Inflammatory macrophage (primary cell): Measurements from ENCODE around the gene DDX23.
"Not testable (repeated sequence)": the region's sequence is repeated elsewhere in the genome, so short reads cannot be mapped to it uniquely, and the experiment has no call there.

ENCODE experiments used
- DNase-seq, 2 donors: peaks; one replicate each; pipeline ENCODE4 v3.0.0-alpha.2; 2020 to 2022
- total RNA-seq, 18 experiments: gene quantifications; one replicate each; lab custom pipeline; 2026; ENCODE audit warnings: mixed read lengths in 6 of 18, inconsistent platforms in 2 of 18; lab: John Stamatoyannopoulos, UW

DDX23 gene
- 33.6 to 124 (median 82.6) reads per million in 18 experiments for total RNA-seq

DNA sequence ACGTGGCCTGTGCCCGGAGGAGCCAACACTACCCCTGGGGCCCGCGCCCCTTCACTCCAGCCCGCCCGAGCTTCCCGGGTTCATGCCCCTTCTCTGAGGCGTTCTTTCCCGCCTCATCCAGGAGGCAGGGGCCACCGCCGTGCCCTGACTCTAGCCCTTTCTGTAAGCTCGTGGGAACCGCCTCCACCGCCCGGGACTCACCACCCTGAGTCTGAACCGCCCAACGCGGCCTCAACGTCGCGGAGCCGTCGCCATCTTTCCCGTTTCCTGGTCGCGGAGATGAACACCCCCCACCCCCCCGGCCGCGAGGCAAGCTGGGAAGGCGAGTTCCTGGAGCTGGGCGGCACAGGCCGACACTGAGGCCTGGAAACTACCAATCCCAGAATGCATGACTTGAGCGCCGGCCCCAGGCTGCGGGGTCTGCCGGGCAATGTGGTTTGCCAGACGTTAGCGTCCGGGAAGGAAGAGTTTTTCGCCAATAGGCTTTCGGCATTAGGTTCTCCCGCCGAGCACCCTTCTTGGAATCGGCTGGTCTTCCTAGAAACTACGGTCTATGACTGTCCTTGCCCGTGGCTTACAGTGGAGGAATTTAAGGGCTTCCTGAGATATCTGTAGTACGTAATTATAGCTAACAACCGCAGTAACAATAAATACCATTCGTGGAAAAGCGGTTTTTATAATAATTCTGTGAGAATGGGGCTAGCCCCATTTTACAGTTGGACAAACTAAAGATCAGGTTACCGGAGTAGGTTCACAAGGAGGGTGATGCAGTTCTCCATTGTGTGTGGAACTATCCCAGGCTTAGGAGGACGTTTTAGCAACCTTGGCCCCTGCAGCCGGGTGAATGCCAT lies at the start of gene DDX23:
DDX23 (minus strand) TSS at position 281 of the 851 bp plus-strand sequence. CDS start 6,381 bp downstream, outside the sequence.
- peak; percentile 98 for DNase-seq

DNA sequence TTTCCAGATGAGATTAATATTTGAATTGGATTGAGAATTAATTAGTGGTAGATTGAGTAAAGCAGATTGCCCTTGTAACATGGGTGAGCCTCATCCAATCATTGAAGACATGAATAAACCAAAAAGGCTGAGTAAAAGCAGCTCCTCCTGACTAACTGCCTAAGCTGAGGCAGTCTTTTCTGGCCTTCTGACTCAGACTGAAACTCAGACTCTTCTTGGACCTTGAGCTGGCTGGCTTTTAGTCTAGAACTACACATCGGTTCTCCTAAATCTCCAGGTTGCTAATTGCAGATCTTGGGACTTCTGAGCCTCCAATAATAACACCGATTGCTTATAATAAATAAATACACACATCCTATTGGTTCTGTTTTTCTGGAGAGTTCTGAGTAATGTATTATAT lies 49.3 kb upstream of the DDX23 start:
- DNase-seq: no peak

DNA sequence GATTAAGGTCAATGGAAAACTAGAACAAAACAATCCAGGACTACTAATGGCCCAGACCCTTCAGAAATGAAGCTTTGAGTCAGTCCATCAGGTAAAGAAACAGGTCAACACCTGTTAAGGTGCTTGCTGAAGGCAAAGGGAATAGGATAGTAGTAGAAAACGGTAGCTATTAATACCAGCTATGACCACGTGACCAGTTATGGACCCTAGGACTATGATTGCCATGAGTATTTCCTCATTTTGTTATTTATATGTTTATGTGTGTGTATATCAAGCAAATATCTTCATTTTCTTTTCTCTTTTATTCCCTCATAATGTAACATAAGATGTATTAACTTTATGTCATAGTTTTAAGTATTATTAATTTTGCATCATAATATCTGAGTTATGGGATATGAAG lies 47.7 kb upstream of the DDX23 start:
- DNase-seq: no peak

DNA sequence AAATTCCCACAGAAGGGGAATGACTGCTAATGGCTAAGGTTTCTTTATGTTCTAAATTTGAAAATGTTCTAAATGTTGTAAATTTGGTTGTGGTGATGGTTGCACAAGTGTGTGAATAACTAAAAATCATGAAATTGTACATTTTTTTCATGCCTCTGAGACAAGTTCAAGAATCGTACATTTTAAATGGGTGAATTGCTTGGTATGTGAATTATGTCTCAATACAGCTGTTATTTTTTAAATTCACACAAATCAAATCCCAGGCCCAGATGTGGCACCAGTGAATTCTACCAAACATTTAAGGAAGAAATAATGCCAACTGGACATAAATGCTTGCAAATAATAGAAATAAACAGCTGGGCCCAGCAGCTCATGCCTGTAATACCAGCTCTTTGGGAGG lies 42.3 kb upstream of the DDX23 start:
- DNase-seq: no peak

DNA sequence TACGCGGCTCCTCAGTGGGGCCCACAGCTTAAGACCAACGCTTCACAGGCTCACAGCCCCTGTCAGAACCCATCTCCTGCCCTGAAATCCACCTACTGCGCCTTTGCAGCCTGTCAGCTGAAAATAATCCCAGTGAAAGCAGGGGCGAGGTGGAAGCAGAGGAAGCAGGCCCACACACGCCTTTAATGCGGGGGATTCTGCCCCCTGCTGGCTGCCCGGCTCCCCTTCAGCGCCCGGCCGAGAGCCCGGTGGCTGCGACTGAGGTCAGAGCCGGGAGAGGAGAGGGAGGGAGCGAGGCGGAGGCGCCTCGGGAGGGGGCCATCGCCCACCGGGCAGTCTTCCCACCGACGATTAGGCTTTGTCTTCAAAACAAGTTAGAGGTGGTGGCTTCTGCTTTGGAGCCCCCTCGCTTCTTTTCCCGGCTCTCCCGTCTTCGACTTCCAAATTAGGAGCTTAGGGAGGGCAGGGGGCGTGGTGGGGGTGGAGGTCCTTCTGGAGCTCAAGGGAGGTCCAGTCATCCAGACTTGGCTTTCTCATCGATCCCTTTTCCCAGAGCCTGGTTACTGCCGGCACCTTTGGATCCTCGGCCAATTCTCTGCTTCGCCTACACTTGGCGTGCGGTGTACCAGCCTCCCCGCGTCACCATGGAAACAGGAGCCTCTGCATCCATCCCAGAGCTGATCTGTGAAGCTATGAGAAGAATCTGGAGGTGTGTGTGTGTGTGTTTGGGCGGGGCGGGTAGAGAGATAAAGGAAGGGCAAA lies 38.9 kb upstream of the DDX23 start:
- peak; percentile 67 to 73 for DNase-seq

DNA sequence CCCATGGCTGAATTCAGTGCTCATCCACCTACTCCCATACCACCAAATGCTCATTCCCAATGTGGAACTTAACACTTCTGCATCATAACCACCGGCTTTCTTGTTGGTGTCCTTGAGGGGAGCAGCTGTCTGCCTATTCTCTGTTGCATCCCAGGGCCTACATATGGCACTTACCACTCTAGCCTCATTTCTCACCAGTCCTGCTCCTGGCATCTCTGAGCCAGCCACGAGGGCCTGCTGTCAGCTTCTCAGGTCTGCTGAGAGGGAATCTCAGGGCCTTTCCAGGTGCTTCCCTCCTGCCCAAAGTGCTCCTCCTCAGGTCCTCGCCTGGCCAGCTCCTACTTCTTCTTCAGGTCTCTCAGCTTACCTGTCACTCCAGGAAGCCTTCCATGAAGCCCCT lies 37.7 kb upstream of the DDX23 start:
- no peak for DNase-seq

DNA sequence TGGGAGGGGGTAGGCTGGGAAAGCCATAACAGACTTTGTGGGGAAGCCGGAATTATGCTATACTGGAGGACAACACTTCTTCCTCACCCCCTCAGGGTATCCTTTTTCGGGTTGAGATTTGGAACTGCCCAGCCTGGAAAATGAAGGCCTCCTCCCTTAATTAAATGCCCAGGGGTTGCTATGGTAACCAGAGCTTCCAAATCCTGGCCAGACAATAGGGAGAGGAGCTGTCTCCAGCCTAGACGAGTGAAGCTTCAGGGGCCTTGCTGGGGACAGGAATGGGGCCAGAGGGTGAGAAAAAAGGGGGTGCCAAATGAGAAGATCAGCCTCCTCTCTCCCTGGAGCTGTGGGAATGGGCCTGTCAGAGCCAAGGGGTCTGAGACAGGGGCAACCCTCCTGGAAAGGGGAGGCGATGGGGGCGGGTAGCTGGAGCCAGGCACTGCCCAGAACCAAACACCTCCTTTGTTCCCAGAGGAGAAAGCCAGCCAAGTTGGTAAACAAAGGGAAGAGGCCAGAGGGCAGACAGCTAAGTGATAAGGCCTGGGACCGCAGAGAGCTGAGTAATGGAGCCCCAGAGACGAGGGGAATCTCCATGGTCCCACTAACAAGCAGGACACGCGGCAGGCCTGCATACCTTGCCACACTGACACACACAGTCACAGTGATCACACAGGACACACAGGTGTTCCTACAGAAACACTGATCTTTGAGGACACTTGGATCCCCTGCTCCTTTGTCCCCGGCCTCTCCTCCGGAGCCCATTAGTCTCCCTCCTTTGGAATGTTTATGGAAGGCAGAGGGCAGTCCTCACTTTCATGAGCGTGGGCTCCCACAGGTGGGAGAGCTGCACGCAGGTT lies 31.6 kb upstream of the DDX23 start:
- no peak for DNase-seq

DNA sequence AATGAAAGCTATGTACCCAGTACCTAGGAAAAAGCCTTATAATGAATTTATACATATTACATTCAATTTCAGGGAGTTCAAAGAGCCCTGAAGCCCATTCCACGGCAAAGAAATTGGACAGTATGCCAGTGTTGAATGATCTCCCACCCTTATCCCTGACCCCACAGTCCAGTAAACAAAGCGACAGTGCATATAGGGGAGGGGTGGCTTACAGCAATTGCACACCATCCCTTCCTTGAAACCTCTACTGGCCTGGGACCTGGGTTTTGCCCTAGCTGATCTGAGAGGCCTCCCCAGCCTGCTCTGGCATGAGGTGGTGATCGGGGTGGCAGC lies 31.0 kb upstream of the DDX23 start:
- DNase-seq: no peak

DNA sequence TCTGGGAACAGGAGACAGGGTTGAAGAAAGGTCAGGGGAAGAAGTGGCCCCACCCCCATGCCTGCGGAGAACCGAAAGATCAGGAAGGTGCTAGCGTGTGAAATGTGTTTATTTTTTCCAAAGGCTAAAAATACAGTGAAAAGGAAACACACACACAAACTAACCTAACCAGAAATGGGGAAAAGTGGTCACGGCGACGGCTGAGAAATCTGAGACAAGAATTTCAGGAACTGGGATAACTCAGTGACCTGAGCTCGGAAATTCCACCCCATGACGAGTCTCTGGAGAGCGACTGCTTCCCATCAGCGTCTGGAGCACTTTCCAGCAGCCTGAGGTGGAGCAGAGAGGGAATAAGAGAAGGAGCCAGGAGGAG lies 30.3 kb upstream of the DDX23 start:
- no peak for DNase-seq

DNA sequence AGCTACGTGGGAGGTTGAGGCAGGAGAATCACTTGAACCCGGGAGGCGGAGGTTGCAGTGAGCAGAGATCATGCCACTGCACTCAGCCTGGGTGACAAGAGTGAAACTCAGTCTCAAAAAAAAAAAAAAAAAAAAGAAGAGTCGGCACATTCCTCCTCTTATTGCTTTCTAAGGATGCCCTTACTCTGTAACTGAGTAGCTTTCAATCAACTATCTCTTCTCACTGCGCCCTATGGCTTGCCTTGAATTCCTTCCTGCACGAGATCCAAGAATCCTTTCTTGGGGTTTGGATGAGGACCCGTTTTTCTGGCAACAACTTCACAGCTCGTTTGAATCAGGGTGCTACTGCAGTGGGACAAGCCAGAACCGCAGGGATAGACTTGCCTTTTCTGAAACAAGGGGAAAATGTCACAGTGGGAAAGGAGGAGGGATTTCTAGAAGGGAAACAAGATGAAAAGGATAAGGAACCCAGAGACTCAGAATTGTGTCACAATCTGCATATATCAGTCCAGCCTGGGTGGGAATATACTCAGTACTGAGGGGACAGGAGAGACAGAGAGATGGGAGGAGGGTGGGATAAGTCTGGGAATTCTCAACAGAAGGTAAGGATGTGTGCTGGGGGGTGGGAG lies 29.8 kb upstream of the DDX23 start:
- DNase-seq: no peak

DNA sequence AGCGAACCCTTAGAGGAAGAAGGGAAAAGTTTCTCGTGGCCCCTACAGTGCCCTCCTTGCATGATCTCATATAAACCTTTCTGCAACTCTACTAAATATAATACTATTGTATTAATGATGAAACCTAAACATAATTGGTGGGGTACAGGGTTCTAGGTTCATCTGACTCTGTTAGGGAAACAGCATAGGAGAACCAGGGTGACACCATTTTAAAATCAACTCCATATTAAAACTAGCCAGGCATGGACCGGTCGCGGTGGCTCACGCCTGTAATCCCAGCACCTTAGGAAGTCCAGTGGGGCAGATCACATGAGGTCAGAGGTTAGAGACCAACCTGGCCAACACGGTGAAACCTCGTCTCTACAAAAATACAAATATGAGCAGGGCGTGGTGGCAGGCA lies 28.7 kb upstream of the DDX23 start:
- DNase-seq: no peak

DNA sequence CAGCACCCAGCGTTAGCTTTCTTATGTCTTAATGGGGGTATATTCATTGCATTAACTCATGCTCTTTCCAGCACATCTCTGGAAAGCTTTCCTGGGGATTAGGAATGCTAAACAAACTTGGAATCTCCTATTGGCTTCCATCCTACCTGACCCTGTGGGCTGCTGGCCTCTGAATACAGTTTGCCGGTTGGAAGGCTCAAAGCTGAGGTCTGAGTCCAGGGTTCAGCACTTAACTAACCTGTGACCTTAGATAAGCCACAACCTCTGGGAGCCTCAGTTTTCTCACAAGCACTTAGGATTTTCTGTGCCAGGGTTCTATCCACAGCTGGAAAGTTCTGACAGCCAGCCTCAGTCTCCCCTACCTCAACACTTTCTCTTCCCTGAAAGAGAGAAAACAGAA lies 26.6 kb upstream of the DDX23 start:
- no peak for DNase-seq

DNA sequence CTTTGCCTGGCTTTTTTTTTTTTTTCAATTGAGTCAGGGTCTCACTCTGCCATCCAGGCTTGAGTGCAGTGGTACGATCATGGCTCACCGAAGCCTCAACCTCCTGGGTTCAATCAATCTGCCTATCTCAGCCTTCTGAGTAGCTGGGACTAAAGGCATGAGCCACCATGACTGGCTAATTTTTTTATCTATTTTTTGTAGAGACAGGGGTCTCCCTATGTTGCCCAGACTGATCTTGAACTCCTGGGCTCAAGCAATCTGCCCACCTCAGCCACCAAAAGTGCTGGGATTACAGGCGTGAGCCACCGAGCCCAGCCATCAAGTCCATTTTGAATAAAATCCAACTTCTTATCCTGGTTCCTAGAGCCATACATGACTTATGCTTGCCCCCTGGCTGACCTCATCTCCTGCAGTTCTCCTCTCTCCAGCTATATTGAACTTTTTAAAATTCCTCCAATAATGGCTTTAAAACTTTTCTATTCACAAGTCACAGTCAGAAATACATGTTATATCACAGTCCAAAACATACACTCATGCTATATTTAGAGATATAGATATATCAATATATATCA lies 24.1 kb upstream of the DDX23 start:
- DNase-seq: no peak

DNA sequence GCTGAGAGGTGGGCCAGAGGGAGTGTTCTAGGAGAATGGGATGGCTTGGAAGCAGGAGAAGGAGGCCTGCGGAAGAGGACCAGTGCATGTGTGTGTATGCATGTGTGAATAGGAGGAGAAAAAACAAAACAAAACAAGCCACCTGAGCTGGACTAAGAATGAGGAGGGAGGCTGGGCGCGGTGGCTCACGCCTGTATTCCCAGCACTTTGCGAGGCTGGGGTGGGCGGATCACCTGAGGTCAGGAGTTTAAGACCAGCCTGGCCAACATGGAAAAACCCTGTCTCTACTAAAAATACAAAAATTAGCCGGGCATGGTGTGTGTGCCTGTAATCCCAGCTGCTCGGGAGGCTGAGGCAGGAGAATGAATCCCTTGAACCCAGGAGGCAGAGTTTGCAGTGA lies 21.6 kb upstream of the DDX23 start:
- DNase-seq: not testable (repeated sequence)

DNA sequence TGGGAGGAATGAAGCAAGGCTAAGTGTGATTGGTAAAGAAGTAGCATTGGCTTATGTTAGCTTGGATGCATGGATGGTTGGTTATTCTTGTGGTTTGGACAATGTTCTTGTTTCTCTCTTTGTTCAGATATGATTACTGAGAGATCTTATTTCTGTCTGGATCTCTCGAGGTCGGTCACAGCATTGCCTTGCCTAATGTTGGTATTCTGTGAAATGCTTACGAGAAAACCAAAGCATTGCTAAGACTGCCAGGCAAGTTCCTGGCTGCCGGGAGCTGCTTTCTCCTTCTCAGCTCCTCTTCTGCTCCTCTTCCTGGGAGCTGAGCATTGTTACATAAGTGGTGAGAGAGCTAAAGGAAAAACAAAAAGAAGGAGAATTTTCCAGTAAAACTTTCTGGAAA lies 21.1 kb upstream of the DDX23 start:
- no peak for DNase-seq

DNA sequence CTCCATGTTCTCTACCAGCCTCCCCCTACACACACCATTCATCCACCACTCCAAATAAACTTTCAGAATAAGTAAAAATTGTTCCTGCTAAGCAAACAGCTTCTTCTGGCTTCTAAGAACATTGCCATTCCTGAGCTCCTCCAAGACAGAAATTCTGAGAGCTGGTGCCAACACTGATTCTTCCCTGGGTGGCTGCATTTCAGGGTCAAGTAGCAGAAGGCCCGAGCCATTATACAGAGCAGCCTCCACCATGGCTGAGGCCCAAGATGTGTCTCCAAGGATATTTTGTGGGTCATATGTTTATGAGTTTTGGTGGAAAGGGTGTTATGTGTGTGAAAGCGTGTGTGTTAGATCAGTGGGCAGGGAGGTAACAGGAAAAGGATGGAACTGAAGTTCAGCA lies 17.2 kb upstream of the DDX23 start:
- no peak for DNase-seq

DNA sequence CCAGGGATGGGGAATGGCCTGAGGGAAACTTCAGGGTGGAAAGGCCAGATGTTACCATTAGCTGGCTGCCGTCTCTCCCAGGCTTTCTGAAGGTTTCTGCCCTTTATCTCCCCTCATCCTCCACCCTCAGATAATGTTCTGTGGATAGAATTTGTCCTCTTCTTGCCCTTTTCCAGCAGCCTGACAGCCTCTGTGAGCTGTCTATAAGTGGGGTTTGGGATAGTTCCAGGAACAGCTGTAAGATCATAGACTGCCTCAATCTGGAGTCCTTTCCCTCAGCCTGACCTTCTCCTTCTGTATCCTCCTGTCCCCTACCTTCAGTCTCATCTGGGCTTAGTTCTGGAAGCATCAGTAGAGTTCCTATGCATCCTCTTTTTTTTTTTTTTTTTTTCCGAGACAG lies 16.5 kb upstream of the DDX23 start:
- no peak for DNase-seq

DNA sequence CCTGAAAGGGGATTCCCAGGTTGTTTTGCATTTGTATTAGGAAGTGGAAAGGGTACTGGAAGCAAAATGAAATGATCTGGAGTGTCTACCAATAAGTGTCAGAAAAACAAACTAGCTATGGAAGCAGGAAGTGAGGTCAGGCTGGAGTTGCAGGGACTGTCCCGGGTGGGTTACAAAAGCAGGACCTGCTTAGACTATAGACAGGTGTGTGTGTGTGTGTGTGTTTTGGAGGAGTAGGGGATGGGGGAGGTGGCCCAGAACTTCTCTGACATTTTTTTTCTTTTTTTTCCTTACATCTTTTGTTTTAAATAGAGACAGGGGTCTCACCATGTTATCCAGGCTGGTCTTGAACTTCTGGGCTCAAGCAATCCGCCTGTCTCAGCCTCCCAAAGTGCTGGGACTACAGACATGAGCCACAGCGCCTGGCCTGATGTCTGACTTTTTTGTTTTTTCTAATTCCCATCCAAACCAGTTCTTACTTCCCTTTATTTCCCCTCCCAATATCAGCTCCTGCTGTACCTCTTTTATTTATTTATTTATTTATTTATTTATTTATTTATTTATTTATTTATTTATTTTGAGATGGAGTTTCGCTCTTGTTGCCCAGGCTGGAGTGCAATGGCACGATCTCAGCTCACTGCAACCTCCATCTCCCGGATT lies 14.2 kb upstream of the DDX23 start:
- no peak for DNase-seq

DNA sequence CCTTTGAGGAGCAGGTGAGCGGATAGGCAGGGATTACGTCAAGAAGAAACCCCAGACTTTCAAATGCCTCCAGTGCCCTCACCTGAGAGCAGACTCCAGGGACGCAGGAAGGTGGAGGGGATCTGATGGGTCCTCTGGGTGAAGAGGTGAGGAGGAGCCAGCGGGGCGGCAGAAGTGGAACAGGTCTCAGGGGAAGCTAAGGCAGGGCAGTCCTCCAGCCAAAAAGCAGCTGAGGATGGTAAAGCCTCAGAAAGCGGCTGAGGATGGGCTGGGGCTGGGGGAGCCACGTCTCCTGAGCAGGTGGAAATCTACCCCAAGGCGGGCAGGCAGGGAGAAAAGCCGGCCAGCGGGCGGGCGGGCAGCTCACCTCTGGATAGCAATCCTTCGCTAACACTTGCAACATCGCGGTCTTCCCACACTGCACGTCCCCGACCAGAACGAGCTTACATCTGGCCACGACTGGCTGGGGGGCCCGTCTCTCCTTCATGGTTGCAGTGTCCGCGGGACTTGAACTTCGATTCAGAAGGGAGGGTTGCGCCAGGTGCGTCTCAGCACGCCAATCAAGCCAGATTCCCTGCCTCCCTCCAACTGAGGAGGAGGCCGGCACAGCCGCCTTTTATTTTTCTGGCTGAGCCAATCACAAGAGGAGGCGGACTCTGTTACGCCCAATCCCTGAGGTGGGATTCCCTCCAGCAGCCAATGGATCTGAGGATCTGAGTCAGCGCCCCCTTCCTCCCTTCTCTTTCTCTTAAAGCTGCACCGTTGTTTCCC lies 13.5 kb upstream of the DDX23 start, which contains the start of gene RND1:
RND1 (minus strand) TSS at position 590 of the 771 bp plus-strand sequence; CDS start at position 487, 103 bp downstream.
- DNase-seq: peak; percentile 86 to 89

DNA sequence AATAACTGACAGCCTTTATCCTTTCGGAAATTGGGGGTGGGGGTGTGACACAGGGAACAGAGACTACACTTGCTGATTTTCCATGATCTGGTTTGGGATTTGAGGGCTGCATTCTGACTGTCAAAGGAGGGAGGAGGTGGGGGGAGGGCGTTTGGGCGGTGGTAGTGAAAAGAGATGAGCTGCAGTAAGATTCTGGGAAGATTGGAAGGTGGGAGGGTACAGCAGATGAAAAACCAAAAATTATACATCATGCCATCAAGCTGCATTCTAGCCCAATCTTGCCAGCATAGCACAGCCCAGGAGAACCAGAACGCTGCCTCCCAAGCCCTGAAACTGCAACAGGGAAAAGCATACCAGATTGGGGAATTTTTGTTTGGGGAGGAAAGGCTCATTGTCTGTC lies 11.3 kb upstream of the DDX23 start:
- no peak for DNase-seq

DNA sequence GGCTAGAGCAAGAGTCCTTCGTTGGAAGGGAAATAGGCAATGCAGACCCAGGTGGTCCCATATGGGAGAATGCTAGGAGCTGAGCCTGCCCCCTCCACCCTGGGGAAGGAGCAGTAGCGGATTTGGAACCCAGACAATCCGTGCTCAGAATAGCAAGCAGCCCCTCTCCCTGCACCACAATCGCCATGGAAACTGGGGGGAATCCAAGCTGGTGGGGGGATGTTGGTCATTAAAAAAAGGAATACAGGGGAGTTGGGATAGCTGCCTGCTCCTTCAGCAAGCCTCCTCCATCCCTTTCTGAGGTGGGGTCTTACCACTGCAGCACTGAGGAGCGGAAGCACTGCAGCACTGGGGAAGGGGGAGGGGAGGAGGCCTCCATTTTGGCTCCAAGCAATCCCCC lies 10.8 kb upstream of the DDX23 start:
- DNase-seq: no peak
